ENCODE measurements around the gene BAZ2B.

- TF ChIP-seq CTCF (IDR thresholded peaks at IDR 0.05) (no peak), POLR2A (IDR thresholded peaks at IDR 0.05) (no peak)
Measured at GRCh38 chr2:159542101-159542500, 74.2 kb downstream of the BAZ2B start.
